Measurements from ENCODE around the gene UVRAG. TPM values are rescaled to one million over a fixed set of nuclear protein-coding genes. Genes with fewer than 3 reads are reported as not detected.

Gene UVRAG
- total RNA-seq, 2 experiments from 2014 or later, result 16.5 to 19.5 TPM

DNA sequence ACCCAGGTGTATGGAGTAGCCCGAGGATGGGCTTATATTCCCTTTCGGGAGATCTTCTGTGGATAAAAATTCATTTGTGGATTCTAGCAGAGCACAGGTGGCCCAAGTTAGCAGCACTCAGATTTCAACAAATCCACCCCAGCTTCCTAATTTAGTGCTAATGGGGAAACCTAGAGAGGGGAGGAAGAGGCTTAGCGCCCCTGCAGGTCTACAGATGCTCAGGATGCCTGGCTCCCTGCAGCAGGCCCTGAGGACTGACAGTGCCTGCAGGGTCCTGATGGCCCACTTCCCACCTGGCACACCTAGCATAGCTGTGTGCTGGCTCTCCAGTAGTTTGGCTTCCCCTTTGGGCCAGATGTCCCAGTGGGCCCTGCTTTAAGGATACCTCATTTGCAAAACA, 40.0 kb upstream of the UVRAG start:
- no peak for TF ChIP-seq CTCF (IDR thresholded peaks at IDR 0.05)
- Histone ChIP-seq H3K27me3 (ENCODE audit: control insufficient read depth in 1 of 2, insufficient read depth in 2 of 2, low read length in 2 of 2) (peaks cover 0 to 3% of the 10 kb centered on the region in 2 experiments), H3K4me3 (ENCODE audit: low read length) (no peak overlapping the region), H3K4me1 (ENCODE audit: insufficient read depth, low read length) (peaks cover 21% of the 10 kb centered on the region), H3K36me3 (ENCODE audit: insufficient read depth, low read length) (no peaks in the 10 kb centered on the region), H3K9me3 (ENCODE audit: control insufficient read depth in 1 of 2, insufficient read depth in 1 of 2, low read length in 2 of 2) (no peaks in the 10 kb centered on the region), H3K27ac (ENCODE audit: low read depth in 1 of 2, low read length in 2 of 2) (no peak overlapping the region)
- DNase-seq (no peak), ATAC-seq (ENCODE audit: poor library complexity) (no peak)
- peaks cover 2% of the 10 kb centered on the region for H3K4me1 Mint-ChIP-seq (ENCODE audit: low read depth)
- intact Hi-C loops (cut with DNase I, micrococcal nuclease), result no loop called here
- ChIA-PET CTCF (no interaction called here), POLR2A (no interaction called here)
- H3K36me3 Mint-ChIP-seq (ENCODE audit: low read depth), result no peaks in the 10 kb centered on the region
- H3K9me3 Mint-ChIP-seq, result no peaks in the 10 kb centered on the region
- H3K4me3 Mint-ChIP-seq, result no peak overlapping the region
- peaks cover 4% of the 10 kb centered on the region for H3K27me3 Mint-ChIP-seq
- H3K27ac Mint-ChIP-seq, result no peak overlapping the region

DNA sequence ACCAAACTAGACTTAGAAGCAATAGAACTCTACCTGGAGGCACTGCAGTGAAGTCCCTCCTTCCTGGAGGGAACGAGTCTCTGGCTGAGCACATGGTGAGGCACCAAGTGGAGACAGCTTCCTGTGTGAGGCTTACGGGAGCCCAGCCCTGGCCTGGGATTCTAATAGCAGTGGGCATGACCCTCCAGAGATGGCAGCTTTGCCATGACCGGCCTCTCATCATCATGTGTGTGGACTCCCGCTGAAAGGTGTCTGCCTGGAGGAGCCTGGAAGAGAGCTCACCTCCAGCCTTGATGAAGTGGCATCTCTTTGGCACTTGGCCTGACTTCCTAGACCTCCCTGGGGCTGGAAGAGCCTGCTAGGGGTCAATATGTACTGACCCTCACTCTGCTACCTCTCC, 38.5 kb upstream of the UVRAG start:
- Mint-ChIP-seq H3K9me3 (no peaks in the 10 kb centered on the region), H3K4me1 (ENCODE audit: low read depth) (no peaks in the 10 kb centered on the region), H3K27me3 (no peaks in the 10 kb centered on the region), H3K27ac (no peak overlapping the region), H3K36me3 (ENCODE audit: low read depth) (no peaks in the 10 kb centered on the region), H3K4me3 (no peak overlapping the region)
- no peaks in the 10 kb centered on the region for H3K27me3 ChIP-seq (ENCODE audit: control insufficient read depth in 1 of 2, insufficient read depth in 2 of 2, low read length in 2 of 2)
- ChIA-PET CTCF (no interaction called here), POLR2A (no interaction called here)
- peaks cover 21% of the 10 kb centered on the region for H3K4me1 ChIP-seq (ENCODE audit: insufficient read depth, low read length)
- no peak for TF ChIP-seq CTCF (IDR thresholded peaks at IDR 0.05)
- DNase-seq, result no peak
- H3K9me3 ChIP-seq (ENCODE audit: control insufficient read depth in 1 of 2, insufficient read depth in 1 of 2, low read length in 2 of 2), result no peaks in the 10 kb centered on the region
- ATAC-seq (ENCODE audit: poor library complexity), result no peak
- no peaks in the 10 kb centered on the region for H3K36me3 ChIP-seq (ENCODE audit: insufficient read depth, low read length)
- H3K27ac ChIP-seq (ENCODE audit: low read depth in 1 of 2, low read length in 2 of 2), result no peak overlapping the region
- intact Hi-C loops (cut with DNase I, micrococcal nuclease), result no loop called here
- no peak overlapping the region for H3K4me3 ChIP-seq (ENCODE audit: low read length)

GRCh38 chr11:75777461-75778110, 37.4 kb upstream of the UVRAG start:
- Mint-ChIP-seq H3K9me3 (no peaks in the 10 kb centered on the region), H3K36me3 (ENCODE audit: low read depth) (no peaks in the 10 kb centered on the region), H3K27me3 (no peaks in the 10 kb centered on the region), H3K4me3 (no peak overlapping the region), H3K27ac (no peak overlapping the region), H3K4me1 (ENCODE audit: low read depth) (no peaks in the 10 kb centered on the region)
- Histone ChIP-seq H3K27ac (ENCODE audit: low read depth in 1 of 2, low read length in 2 of 2) (no peak overlapping the region), H3K9me3 (ENCODE audit: control insufficient read depth in 1 of 2, insufficient read depth in 1 of 2, low read length in 2 of 2) (no peaks in the 10 kb centered on the region), H3K36me3 (ENCODE audit: insufficient read depth, low read length) (no peaks in the 10 kb centered on the region), H3K27me3 (ENCODE audit: control insufficient read depth in 1 of 2, insufficient read depth in 2 of 2, low read length in 2 of 2) (no peaks in the 10 kb centered on the region), H3K4me1 (ENCODE audit: insufficient read depth, low read length) (peaks cover 18% of the 10 kb centered on the region), H3K4me3 (ENCODE audit: low read length) (no peak overlapping the region)
- ChIA-PET CTCF (interaction anchor here (0.6 kb wide), 1 partner anchor 49 kb away, joined by 3 read pairs; no protein-coding TSS in a partner anchor), POLR2A (no interaction called here)
- DNase-seq (peak in 2 of 14 experiments; percentile 48 to 50), ATAC-seq (ENCODE audit: poor library complexity) (no peak)
- TF ChIP-seq CTCF (IDR thresholded peaks at IDR 0.05), result no peak
- intact Hi-C loops (cut with DNase I, micrococcal nuclease), result no loop called here

Measured in CD4-positive, alpha-beta T cell (primary cell).